Skin epidermis (tissue), 12 donors: ENCODE data around the gene RASA3.

Experiments used
- H3K27ac ChIP-seq, 21 experiments: fragments of 200-600 bp; sonication (generic) in 11 of 21; one replicate each; pipeline ENCODE4 v1.5.0; 2020; ENCODE audit warnings: mild to moderate bottlenecking in 3 of 21, inconsistent platforms in 2 of 21, moderate library complexity in 2 of 21
- H3K4me3 ChIP-seq, 7 experiments: fragments of 200-600 bp; sonication (generic) in 2 of 7; one replicate each; pipeline ENCODE4 v1.5.0; 2020; ENCODE audit warnings: inconsistent platforms in 2 of 7, mild to moderate bottlenecking in 2 of 7, moderate library complexity in 1 of 7

RASA3 gene

GRCh38 chr13:114096811-114097211 lies 35.6 kb downstream of the RASA3 start:
- H3K27ac ChIP-seq: no peak overlapping the region
- no peak overlapping the region for H3K4me3 ChIP-seq

DNA sequence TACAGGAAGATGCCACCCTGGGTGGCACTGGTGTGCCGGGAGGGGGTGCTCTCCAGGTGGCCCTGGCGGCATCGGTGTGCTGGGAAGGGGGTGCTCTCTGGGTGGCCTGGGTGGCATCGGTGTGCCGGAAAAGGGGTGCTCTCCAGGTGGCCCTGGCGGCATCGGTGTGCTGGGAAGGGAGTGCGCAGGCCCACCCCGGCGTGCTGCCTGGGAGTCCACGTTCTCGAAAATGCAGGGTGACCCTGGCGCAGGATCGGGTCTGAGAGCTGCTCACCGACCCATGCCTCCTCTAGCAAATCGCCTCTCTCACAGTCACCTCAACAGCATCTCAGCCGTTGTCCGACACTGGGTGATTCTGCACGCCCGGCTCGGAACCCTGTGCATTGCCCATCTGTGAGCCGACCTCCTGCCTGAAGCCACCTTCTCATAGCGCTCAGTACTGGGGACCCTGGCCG lies 36.4 kb downstream of the RASA3 start:
- no peak overlapping the region for H3K27ac ChIP-seq
- no peak overlapping the region for H3K4me3 ChIP-seq

- no peak overlapping the region for H3K27ac ChIP-seq
These were observed 36.9 kb downstream of the RASA3 start for GRCh38 chr13:114095486-114095885.

DNA sequence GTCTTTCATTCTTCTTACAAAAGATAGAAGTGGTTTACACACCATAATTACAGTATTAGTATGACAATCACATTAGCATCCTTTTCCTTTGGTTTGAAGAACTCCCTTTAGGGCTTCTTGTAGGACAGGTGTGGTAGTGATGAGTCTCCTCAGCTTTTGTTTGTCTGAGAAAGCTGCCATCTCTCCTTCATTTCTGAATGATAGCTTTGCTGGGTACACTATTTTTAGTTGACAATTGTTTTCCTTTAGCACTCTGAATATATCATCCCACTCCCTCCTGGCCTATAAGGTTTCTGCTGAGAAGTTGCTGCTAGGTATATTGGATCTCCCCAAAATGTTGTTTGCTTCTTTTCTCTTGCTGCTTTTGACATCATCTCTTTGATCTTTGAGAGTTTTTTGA lies 39.3 kb downstream of the RASA3 start:
- Histone ChIP-seq H3K27ac (no peak overlapping the region), H3K4me3 (no peak overlapping the region)

More at GRCh38 chr13:114095486-114095885, 36.9 kb downstream of the RASA3 start:
- H3K4me3 ChIP-seq: no peak overlapping the region

DNA sequence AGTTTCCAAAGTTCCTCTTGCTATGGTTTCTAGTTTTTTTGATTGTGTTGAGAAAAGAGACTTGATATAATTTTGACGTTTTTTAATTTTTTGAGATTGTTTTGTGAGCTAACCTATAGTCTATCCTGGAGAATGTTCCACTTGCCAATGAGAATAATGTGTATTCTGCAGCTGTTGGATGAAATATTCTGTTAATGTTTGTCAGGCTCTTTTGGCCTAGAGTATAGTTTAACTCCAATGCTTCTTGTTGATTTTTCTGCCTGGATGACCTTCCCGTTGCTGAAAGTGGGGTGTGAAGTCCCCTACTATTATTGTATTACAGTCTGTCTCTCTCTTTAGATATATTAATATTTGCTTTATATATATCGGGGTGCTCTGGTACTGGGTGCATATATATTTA lies 40.0 kb downstream of the RASA3 start:
- Histone ChIP-seq H3K27ac (no peak overlapping the region), H3K4me3 (no peak overlapping the region)

DNA sequence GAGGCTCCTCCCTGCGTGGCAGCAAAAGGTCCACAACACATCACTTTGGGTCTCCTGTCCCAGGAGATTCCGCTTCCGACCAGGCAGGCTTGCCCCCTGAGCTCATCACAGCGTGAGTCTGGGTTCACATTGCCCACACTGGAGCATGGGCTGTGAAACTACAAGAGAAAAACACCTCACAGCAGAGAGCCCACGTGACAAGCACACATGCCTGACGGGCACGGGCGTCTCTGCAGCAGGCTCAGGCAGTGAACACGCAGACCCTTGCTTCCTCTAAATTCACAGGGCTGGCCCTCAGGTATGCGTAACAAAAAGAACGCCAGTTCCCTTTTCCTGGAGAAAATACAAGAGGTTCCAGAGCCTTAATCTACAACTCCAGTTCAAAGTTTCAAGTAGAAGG lies 41.9 kb downstream of the RASA3 start:
- H3K4me3 ChIP-seq: no peak overlapping the region
- no peak overlapping the region for H3K27ac ChIP-seq

- H3K4me3 ChIP-seq: no peak overlapping the region
These were observed 42.5 kb downstream of the RASA3 start for GRCh38 chr13:114089751-114090400.

DNA sequence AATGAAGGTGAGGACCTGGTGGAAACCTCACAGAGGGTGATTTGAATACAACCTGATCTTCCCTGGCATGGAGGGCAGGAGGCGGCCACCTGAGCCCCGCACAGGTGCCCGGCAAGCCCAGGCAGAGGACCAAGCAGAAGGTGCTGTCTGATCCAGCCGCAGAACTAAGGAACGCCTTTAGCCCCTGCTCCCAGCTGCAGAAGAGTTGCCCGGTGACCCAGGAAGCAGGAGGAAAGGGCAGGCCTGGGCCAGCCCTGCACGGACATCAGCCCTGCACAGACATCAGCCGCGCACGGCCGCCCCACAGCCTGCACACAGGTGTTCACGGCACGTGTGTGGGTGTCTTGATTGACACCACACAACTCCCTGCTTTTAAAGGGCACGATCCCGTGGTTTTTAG lies 43.1 kb downstream of the RASA3 start:
- Histone ChIP-seq H3K27ac (no peak overlapping the region), H3K4me3 (no peak overlapping the region)

More at GRCh38 chr13:114089751-114090400, 42.5 kb downstream of the RASA3 start:
- H3K27ac ChIP-seq: no peak overlapping the region

- H3K27ac ChIP-seq: no peak overlapping the region
- H3K4me3 ChIP-seq: no peak overlapping the region
These were observed 43.6 kb downstream of the RASA3 start for GRCh38 chr13:114088863-114089262.

GRCh38 chr13:114088234-114088633 lies 44.2 kb downstream of the RASA3 start:
- H3K4me3 ChIP-seq: no peak overlapping the region
- H3K27ac ChIP-seq: no peak overlapping the region

DNA sequence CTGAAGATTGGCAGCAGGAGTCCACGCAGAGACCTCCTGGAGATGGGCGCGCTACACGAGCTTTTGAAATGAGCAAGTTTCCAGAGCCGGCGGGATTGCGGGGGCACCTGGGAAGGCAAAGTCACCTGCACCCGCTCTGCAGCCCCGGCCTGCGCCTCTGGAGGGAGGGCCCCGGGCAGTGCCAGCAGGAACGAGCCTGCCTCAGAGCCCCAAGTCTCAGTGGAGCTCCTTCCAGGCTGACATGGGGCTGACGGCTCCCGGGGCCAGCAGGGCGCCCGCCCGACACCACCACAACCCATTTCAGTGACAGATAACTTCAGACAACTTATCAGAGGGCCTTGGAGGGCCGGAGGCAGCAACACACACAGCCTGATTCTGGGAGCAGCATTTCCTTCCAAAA lies 45.0 kb downstream of the RASA3 start:
- Histone ChIP-seq H3K27ac (no peak overlapping the region), H3K4me3 (no peak overlapping the region)

GRCh38 chr13:114082849-114083645 lies 49.4 kb downstream of the RASA3 start:
- Histone ChIP-seq H3K27ac (no peak overlapping the region), H3K4me3 (no peak overlapping the region)

- Histone ChIP-seq H3K27ac (no peak overlapping the region), H3K4me3 (no peak overlapping the region)
These were observed 50.4 kb downstream of the RASA3 start for GRCh38 chr13:114081761-114082681.

- no peak overlapping the region for H3K27ac ChIP-seq
- no peak overlapping the region for H3K4me3 ChIP-seq
These were observed 51.5 kb downstream of the RASA3 start for GRCh38 chr13:114080739-114081561.

- H3K27ac ChIP-seq: peak overlapping the region in 9 of 21 experiments; percentile 20 to 81 (median 70)
These were observed 52.6 kb downstream of the RASA3 start for GRCh38 chr13:114079601-114080536.

DNA sequence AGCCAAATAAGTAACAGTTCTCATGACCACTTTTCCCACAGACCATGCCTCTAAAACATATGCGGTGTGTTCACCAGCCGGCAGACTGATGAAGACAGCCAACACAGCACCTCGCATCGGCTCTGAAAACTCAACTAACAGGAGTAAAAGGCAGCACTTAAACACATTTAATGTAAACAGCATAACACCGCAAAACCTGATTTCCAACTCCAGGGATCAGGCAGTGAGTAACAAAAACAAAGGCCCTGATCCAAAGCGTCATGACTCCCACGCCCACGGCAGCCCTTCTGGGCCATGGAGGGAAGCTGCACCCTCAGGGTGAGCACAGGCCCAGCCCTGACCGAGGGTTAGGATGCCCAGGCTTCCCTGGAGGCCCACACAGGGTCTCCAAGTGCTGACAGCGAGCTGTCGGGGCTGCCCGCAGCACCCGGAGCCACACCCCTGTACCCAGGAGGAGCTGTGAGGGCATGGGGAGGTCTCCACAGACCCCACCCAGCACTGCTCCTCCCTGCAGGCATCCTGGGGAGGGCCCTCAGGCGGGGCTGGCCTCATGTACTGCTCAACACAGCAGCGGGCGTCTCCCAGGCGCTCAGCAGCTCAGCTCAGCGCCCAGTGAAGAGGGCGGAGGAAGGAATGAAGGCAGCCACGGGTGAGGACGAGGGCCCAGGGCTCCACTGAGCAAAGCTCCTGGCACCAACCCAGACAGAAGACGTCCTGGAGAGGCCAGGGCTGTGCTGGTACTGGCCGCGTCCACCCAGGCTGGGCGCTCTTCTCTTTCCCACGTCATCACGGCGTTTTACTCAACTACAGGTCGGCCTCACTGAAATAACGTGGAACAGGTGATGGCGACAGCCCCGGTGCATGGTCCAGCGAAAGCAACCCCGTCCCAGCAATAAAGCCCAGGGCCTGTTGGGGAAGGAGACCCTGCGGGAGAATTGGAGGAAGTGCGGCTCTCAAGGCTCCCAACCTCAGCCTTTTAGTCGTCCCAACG lies 53.7 kb downstream of the RASA3 start:
- Histone ChIP-seq H3K4me3 (no peak overlapping the region), H3K27ac (peak overlapping the region in 19 of 21 experiments; percentile 12 to 81 (median 57))

More at GRCh38 chr13:114079601-114080536, 52.6 kb downstream of the RASA3 start:
- H3K4me3 ChIP-seq: no peak overlapping the region

- Histone ChIP-seq H3K27ac (peak overlapping the region in 10 of 21 experiments; percentile 12 to 81 (median 54)), H3K4me3 (no peak overlapping the region)
These were observed 54.5 kb downstream of the RASA3 start for GRCh38 chr13:114077933-114078325.
